Measurements from ENCODE around the gene SLC2A9.

The SLC2A9 gene

DNA sequence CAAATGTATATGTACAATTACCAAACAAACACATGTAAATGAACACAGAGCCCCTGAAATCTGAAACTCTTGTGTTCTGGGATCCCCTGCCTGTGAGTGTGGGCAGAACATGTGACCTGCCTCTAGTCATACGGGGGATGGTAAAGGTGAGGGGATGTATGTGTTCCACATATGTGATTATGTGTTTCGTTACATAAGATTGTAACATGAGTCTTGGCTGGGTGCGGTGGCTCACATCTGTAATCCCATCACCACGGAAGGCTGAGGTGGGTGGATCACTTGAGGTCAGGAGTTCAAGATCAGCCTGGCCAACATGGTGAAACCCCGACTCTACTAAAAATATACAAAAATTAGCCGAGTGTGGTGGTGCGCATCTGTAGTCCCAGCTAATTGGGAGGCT is 37.1 kb upstream of the SLC2A9 start:
- Histone ChIP-seq H3K4me3 (ENCODE audit: low read length) (no peak overlapping the region), H3K4me1 (ENCODE audit: low read length) (no peaks in the 10 kb centered on the region), H3K27ac (ENCODE audit: low read length) (no peak overlapping the region), H4K20me1 (ENCODE audit: insufficient read depth, low read length) (no peaks in the 10 kb centered on the region), H2AFZ (ENCODE audit: low read length) (no peak overlapping the region), H3F3A (ENCODE audit: insufficient read depth, low read length) (no peaks in the 10 kb centered on the region), H3K36me3 (replicated peaks; ENCODE audit: insufficient read depth, low read length) (no peaks in the 10 kb centered on the region), H3K4me2 (ENCODE audit: low read depth, low read length) (no peak overlapping the region), H3K9ac (ENCODE audit: low read length) (no peak overlapping the region), H3K9me2 (replicated peaks; ENCODE audit: insufficient read depth, low read length) (no peaks in the 10 kb centered on the region), H3K9me3 (replicated peaks; ENCODE audit: insufficient read depth, low read length) (no peaks in the 10 kb centered on the region), H3K27me3 (replicated peaks; ENCODE audit: insufficient read depth, low read length) (no peaks in the 10 kb centered on the region), H3K79me2 (ENCODE audit: low read length) (no peaks in the 10 kb centered on the region)
- TF ChIP-seq CTCF (IDR thresholded peaks at IDR 0.05; ENCODE audit: low read length) (no peak), EZH2 (optimal IDR thresholded peaks at IDR 0.05; ENCODE audit: low read depth, low read length) (no peak), EZH2phosphoT487 (IDR thresholded peaks at IDR 0.05; ENCODE audit: low read length) (no peak)
- DNase-seq: no peak

GRCh38 chr4:10057023-10057395 is 35.7 kb upstream of the SLC2A9 start:
- H2AFZ ChIP-seq (ENCODE audit: low read length): no peak overlapping the region
- no peaks in the 10 kb centered on the region for H3K9me2 ChIP-seq (replicated peaks; ENCODE audit: insufficient read depth, low read length)
- no peak for TF ChIP-seq CTCF (IDR thresholded peaks at IDR 0.05; ENCODE audit: low read length)
- no peak for TF ChIP-seq EZH2 (optimal IDR thresholded peaks at IDR 0.05; ENCODE audit: low read depth, low read length)
- no peak for TF ChIP-seq EZH2phosphoT487 (IDR thresholded peaks at IDR 0.05; ENCODE audit: low read length)
- no peaks in the 10 kb centered on the region for H3F3A ChIP-seq (ENCODE audit: insufficient read depth, low read length)
- no peaks in the 10 kb centered on the region for H3K36me3 ChIP-seq (replicated peaks; ENCODE audit: insufficient read depth, low read length)
- no peak overlapping the region for H3K4me2 ChIP-seq (ENCODE audit: low read depth, low read length)
- no peak overlapping the region for H3K4me3 ChIP-seq (ENCODE audit: low read length)
- DNase-seq: no peak
- H3K79me2 ChIP-seq (ENCODE audit: low read length): no peaks in the 10 kb centered on the region
- no peaks in the 10 kb centered on the region for H3K27me3 ChIP-seq (replicated peaks; ENCODE audit: insufficient read depth, low read length)
- H3K4me1 ChIP-seq (ENCODE audit: low read length): no peaks in the 10 kb centered on the region
- no peak overlapping the region for H3K27ac ChIP-seq (ENCODE audit: low read length)
- H3K9ac ChIP-seq (ENCODE audit: low read length): no peak overlapping the region
- H3K9me3 ChIP-seq (replicated peaks; ENCODE audit: insufficient read depth, low read length): no peaks in the 10 kb centered on the region
- no peaks in the 10 kb centered on the region for H4K20me1 ChIP-seq (ENCODE audit: insufficient read depth, low read length)

- no peak for TF ChIP-seq EZH2 (optimal IDR thresholded peaks at IDR 0.05; ENCODE audit: low read depth, low read length)
- TF ChIP-seq EZH2phosphoT487 (IDR thresholded peaks at IDR 0.05; ENCODE audit: low read length): no peak
- no peak for TF ChIP-seq CTCF (IDR thresholded peaks at IDR 0.05; ENCODE audit: low read length)
- Histone ChIP-seq H3K27ac (ENCODE audit: low read length) (no peak overlapping the region), H3K4me2 (ENCODE audit: low read depth, low read length) (no peak overlapping the region)
Measured at GRCh38 chr4:10056334-10057022, 35.2 kb upstream of the SLC2A9 start.

More at GRCh38 chr4:10056334-10057022, 35.2 kb upstream of the SLC2A9 start:
- H3K9ac ChIP-seq (ENCODE audit: low read length): no peak overlapping the region
- no peaks in the 10 kb centered on the region for H4K20me1 ChIP-seq (ENCODE audit: insufficient read depth, low read length)
- H3K9me2 ChIP-seq (replicated peaks; ENCODE audit: insufficient read depth, low read length): no peaks in the 10 kb centered on the region
- H3K79me2 ChIP-seq (ENCODE audit: low read length): no peaks in the 10 kb centered on the region
- H3K9me3 ChIP-seq (replicated peaks; ENCODE audit: insufficient read depth, low read length): no peaks in the 10 kb centered on the region
- no peaks in the 10 kb centered on the region for H3K27me3 ChIP-seq (replicated peaks; ENCODE audit: insufficient read depth, low read length)
- H3K4me1 ChIP-seq (ENCODE audit: low read length): no peaks in the 10 kb centered on the region
- H3K4me3 ChIP-seq (ENCODE audit: low read length): no peak overlapping the region
- no peaks in the 10 kb centered on the region for H3F3A ChIP-seq (ENCODE audit: insufficient read depth, low read length)
- no peak overlapping the region for H2AFZ ChIP-seq (ENCODE audit: low read length)
- no peak for DNase-seq
- H3K36me3 ChIP-seq (replicated peaks; ENCODE audit: insufficient read depth, low read length): no peaks in the 10 kb centered on the region
